HEK293T (cell line): ENCODE results near the gene ZNF511.

Experiments used
- ELF4 ChIP-seq: fragments of 450-650 bp; IDR thresholded peaks from 2 replicates; pipeline ENCODE4 v1.6.1; 2017; ENCODE audit warnings: antibody characterized with exemption
- FOXA1 ChIP-seq: fragments of 450-650 bp; IDR thresholded peaks from 2 replicates; pipeline ENCODE4 v1.6.1; 2016; ENCODE audit warnings: mild to moderate bottlenecking
- FOXM1 ChIP-seq: fragments of 450-650 bp; IDR thresholded peaks from 2 replicates; pipeline ENCODE4 v1.6.1; 2017; ENCODE audit warnings: mild to moderate bottlenecking, borderline replicate concordance
- HDGF ChIP-seq: fragments of 450-650 bp; IDR thresholded peaks from 2 replicates; pipeline ENCODE4 v1.6.1; 2017; ENCODE audit warnings: antibody characterized with exemption, borderline replicate concordance
- SUZ12 ChIP-seq: fragments of 450-650 bp; IDR thresholded peaks from 2 replicates; pipeline ENCODE4 v1.6.1; 2016; ENCODE audit warnings: mild to moderate bottlenecking
- TARDBP ChIP-seq: fragments of 450-650 bp; IDR thresholded peaks from 2 replicates; pipeline ENCODE4 v1.6.1; 2016
- ZNF384 ChIP-seq: fragments of 450-650 bp; IDR thresholded peaks from 2 replicates; pipeline ENCODE4 v1.6.1; 2016

GRCh38 chr10:133295426-133296320 lies 13.0 kb upstream of the ZNF511 start:
- no peak for TF ChIP-seq ELF4
- no peak for TF ChIP-seq HDGF
- TF ChIP-seq TARDBP, result no peak
- no peak for TF ChIP-seq FOXA1
- no peak for TF ChIP-seq SUZ12
- TF ChIP-seq FOXM1, result no peak
- no peak for TF ChIP-seq ZNF384
